HEK293 (cell line): ENCODE measurements around the gene LTC4S.

Experiments used
- CTCF ChIA-PET: fragments of 350-600 bp; formaldehyde crosslinking; extraction: SDS; loops from one replicate; lab custom pipeline; 2021; ENCODE audit warnings: antibody characterized with exemption; lab: Yijun Ruan, JAX
- POLR2A ChIA-PET: fragments of 300-600 bp; formaldehyde crosslinking; extraction: SDS; loops from one replicate; lab custom pipeline; 2020; ENCODE audit warnings: antibody characterized with exemption, inconsistent platforms; lab: Yijun Ruan, JAX
- H3K27ac ChIP-seq: fragments of 200-500 bp; sonication (Bioruptor generic); 2 replicates; pipeline ENCODE4 v1.5.1; 2014; ENCODE audit warnings: low read depth, low read length, control low read depth, inconsistent platforms; ENCODE audit errors: extremely low read depth
- H3K36me3 ChIP-seq, 2 experiments: fragments of 200-500 bp in 1 of 2; sonication (Bioruptor generic) in 1 of 2; 1 replicate in 1 of 2; 2 replicates in 1 of 2; pipeline ENCODE4 v1.5.1; 2014 to 2017; ENCODE audit warnings: inconsistent platforms in 2 of 2, low read length in 2 of 2; ENCODE audit not compliant: control insufficient read depth in 2 of 2, insufficient read depth in 1 of 2
- H3K4me1 ChIP-seq: fragments of 200-500 bp; sonication (Bioruptor generic); 2 replicates; pipeline ENCODE4 v1.5.1; 2014; ENCODE audit warnings: mild to moderate bottlenecking, low read length, inconsistent platforms; ENCODE audit not compliant: control insufficient read depth, insufficient read depth
- H3K4me3 ChIP-seq: 2 replicates; pipeline ENCODE4 v1.5.1; 2011; ENCODE audit warnings: low read depth, mild to moderate bottlenecking, control low read depth, low read length, moderate library complexity
- H3K9me3 ChIP-seq: fragments of 200-500 bp; sonication (Bioruptor generic); 2 replicates; pipeline ENCODE4 v1.5.1; 2014; ENCODE audit warnings: low read depth, low read length, inconsistent platforms; ENCODE audit not compliant: control insufficient read depth, insufficient read depth
- GLI2 ChIP-seq: fragments of 450-650 bp; formaldehyde crosslinking; IDR thresholded peaks from 2 replicates; pipeline ENCODE4; 2017; ENCODE audit warnings: missing biosample characterization, missing genetic modification characterization, low read depth, borderline replicate concordance
- GLI4 ChIP-seq: fragments of 450-650 bp; formaldehyde crosslinking; IDR thresholded peaks from 2 replicates; pipeline ENCODE4 v1.5.1; 2016; ENCODE audit warnings: missing biosample characterization, missing genetic modification characterization
- GLIS2 ChIP-seq: fragments of 450-650 bp; formaldehyde crosslinking; IDR thresholded peaks from 2 replicates; pipeline ENCODE4 v1.5.1; 2016; ENCODE audit warnings: missing biosample characterization, missing genetic modification characterization
- HOXD13 ChIP-seq: sonication (generic); formaldehyde crosslinking; IDR thresholded peaks from 2 replicates; pipeline ENCODE4 v1.8.0; 2022; ENCODE audit warnings: missing genetic modification reagents, borderline replicate concordance
- KLF16 ChIP-seq: fragments of 450-650 bp; formaldehyde crosslinking; IDR thresholded peaks from 2 replicates; pipeline ENCODE4 v1.5.1; 2017; ENCODE audit warnings: missing biosample characterization, missing genetic modification characterization
- KLF9 ChIP-seq: fragments of 450-650 bp; formaldehyde crosslinking; IDR thresholded peaks from 2 replicates; pipeline ENCODE4 v1.5.1; 2016; ENCODE audit warnings: missing biosample characterization, missing genetic modification characterization, low read depth
- PRDM10 ChIP-seq: fragments of 450-650 bp; formaldehyde crosslinking; IDR thresholded peaks from 2 replicates; pipeline ENCODE4 v1.5.1; 2016; ENCODE audit warnings: missing biosample characterization, missing genetic modification characterization
- RBAK ChIP-seq: fragments of 450-650 bp; formaldehyde crosslinking; IDR thresholded peaks from 2 replicates; pipeline ENCODE4 v1.5.1; 2016; ENCODE audit warnings: missing biosample characterization, missing genetic modification characterization
- SCRT2 ChIP-seq: fragments of 450-650 bp; formaldehyde crosslinking; IDR thresholded peaks from 2 replicates; pipeline ENCODE4 v1.5.1; 2016; ENCODE audit warnings: missing biosample characterization, missing genetic modification characterization
- SETDB1 ChIP-seq: IDR thresholded peaks from one replicate; pipeline ENCODE4 v1.6.1; 2017; ENCODE audit warnings: mild to moderate bottlenecking, low read length, moderate library complexity, mixed read lengths; ENCODE audit not compliant: insufficient read length
- SP2 ChIP-seq: fragments of 450-650 bp; formaldehyde crosslinking; IDR thresholded peaks from 2 replicates; pipeline ENCODE4 v1.5.1; 2016; ENCODE audit warnings: missing biosample characterization, missing genetic modification characterization
- ZEB2 ChIP-seq: fragments of 450-650 bp; formaldehyde crosslinking; IDR thresholded peaks from 2 replicates; pipeline ENCODE4 v1.5.1; 2016; ENCODE audit warnings: missing biosample characterization, missing genetic modification characterization
- ZFHX2 ChIP-seq: fragments of 450-650 bp; formaldehyde crosslinking; conservative IDR thresholded peaks from 2 replicates; pipeline ENCODE4 v1.5.1; 2016; ENCODE audit warnings: missing biosample characterization, missing genetic modification characterization
- ZFP69B ChIP-seq: fragments of 450-650 bp; formaldehyde crosslinking; IDR thresholded peaks from 2 replicates; pipeline ENCODE4 v1.5.1; 2016; ENCODE audit warnings: missing biosample characterization, missing genetic modification characterization
- ZNF10 ChIP-seq: fragments of 450-650 bp; formaldehyde crosslinking; IDR thresholded peaks from 2 replicates; pipeline ENCODE4 v1.5.1; 2017; ENCODE audit warnings: missing biosample characterization, missing genetic modification characterization
- ZNF132 ChIP-seq: fragments of 450-650 bp; formaldehyde crosslinking; IDR thresholded peaks from 2 replicates; pipeline ENCODE4 v1.5.1; 2017; ENCODE audit warnings: missing biosample characterization, missing genetic modification characterization, borderline replicate concordance
- ZNF2 ChIP-seq: fragments of 450-650 bp; formaldehyde crosslinking; IDR thresholded peaks from 2 replicates; pipeline ENCODE4 v1.5.1; 2016; ENCODE audit warnings: missing biosample characterization, missing genetic modification characterization
- ZNF223 ChIP-seq: fragments of 450-650 bp; formaldehyde crosslinking; IDR thresholded peaks from 2 replicates; pipeline ENCODE4 v1.5.1; 2016; ENCODE audit warnings: missing biosample characterization, missing genetic modification characterization
- ZNF23 ChIP-seq: fragments of 450-650 bp; formaldehyde crosslinking; IDR thresholded peaks from 2 replicates; pipeline ENCODE4 v1.5.1; 2016; ENCODE audit warnings: missing biosample characterization, missing genetic modification characterization, borderline replicate concordance
- ZNF341 ChIP-seq: fragments of 450-650 bp; formaldehyde crosslinking; IDR thresholded peaks from 2 replicates; pipeline ENCODE4; 2016; ENCODE audit warnings: low read depth, missing biosample characterization, missing genetic modification characterization
- ZNF423 ChIP-seq: fragments of 450-650 bp; formaldehyde crosslinking; IDR thresholded peaks from 2 replicates; pipeline ENCODE4 v1.5.1; 2016; ENCODE audit warnings: missing biosample characterization, missing genetic modification characterization
- ZNF555 ChIP-seq: fragments of 450-650 bp; formaldehyde crosslinking; conservative IDR thresholded peaks from 2 replicates; pipeline ENCODE4 v1.5.1; 2017; ENCODE audit warnings: missing biosample characterization, mild to moderate bottlenecking, missing genetic modification characterization, inconsistent platforms
- ZNF776 ChIP-seq: fragments of 450-650 bp; formaldehyde crosslinking; IDR thresholded peaks from 2 replicates; pipeline ENCODE4 v1.5.0; 2017; ENCODE audit warnings: missing biosample characterization, missing genetic modification characterization, borderline replicate concordance
- ZSCAN23 ChIP-seq: fragments of 450-650 bp; formaldehyde crosslinking; IDR thresholded peaks from 2 replicates; pipeline ENCODE4 v1.5.1; 2016; ENCODE audit warnings: missing biosample characterization, missing genetic modification characterization
- TF ChIP-seq, protein P1 (sequence below): fragments of 450-650 bp; formaldehyde crosslinking; IDR thresholded peaks from 2 replicates; pipeline ENCODE4 v1.5.1; 2016; ENCODE audit warnings: missing biosample characterization, missing genetic modification characterization
- TF ChIP-seq, protein P2 (sequence below): fragments of 450-650 bp; formaldehyde crosslinking; IDR thresholded peaks from 2 replicates; pipeline ENCODE4 v1.5.1; 2017; ENCODE audit warnings: missing biosample characterization, missing genetic modification characterization
- TF ChIP-seq, protein P3 (sequence below): fragments of 450-650 bp; formaldehyde crosslinking; IDR thresholded peaks from 2 replicates; pipeline ENCODE4 v1.5.1; 2016; ENCODE audit warnings: missing biosample characterization, missing genetic modification characterization
- TF ChIP-seq, protein P4 (sequence below): fragments of 450-650 bp; formaldehyde crosslinking; IDR thresholded peaks from 2 replicates; pipeline ENCODE4 v1.5.1; 2016; ENCODE audit warnings: missing biosample characterization, missing genetic modification characterization

Gene LTC4S, protein sequence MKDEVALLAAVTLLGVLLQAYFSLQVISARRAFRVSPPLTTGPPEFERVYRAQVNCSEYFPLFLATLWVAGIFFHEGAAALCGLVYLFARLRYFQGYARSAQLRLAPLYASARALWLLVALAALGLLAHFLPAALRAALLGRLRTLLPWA

DNA sequence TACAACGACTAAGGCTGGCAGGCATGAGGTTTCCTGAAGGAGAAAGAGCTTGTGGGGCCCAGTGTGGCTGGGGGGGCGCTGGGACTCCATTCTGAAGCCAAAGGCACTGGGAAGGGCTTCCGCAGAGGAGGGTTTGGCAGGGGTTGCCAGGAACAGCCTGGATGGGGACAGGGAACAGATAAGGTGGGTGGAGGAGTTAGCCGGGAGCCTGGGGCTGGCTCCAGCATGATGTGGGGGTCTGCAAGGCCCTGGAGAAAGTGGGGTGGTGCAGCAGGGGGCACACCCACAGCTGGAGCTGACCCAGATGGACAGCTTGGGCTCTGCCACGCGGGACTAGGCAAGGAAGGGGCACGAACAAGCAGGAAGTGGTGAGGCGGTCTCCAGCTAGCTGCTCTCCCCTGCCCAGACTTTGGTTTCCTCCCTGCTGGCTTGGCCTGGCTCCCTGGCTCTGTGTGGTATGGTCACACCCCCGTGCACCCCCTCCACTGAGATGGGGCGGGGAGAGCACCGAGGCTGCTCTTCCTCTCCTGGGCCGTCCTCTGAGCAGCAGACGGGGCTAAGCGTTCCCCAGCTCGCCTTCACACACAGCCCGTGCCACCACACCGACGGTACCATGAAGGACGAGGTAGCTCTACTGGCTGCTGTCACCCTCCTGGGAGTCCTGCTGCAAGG, at the start of gene LTC4S:
Gene LTC4S, plus strand, starts transcription at position 519 of the 672 bp plus-strand sequence. Its CDS starts 95 bp downstream, at position 614.
- CTCF ChIA-PET, result interaction anchor here (2.1 kb wide), 1 partner anchor 30 kb away, joined by 14 read pairs; no protein-coding TSS in a partner anchor
- POLR2A ChIA-PET, result interaction anchor here (1.0 kb wide), 1 partner anchor 27 kb away, joined by 3 read pairs; the partner anchor contains the start of gene SQSTM1
- TF ChIP-seq KLF9 (tag by site-specific recombination) (peak; percentile 39; the same call in 1 of the 2 replicates), SCRT2 (tag by site-specific recombination) (no peak), ZNF223 (tag by site-specific recombination) (no peak), RBAK (tag by site-specific recombination) (no peak), ZNF132 (tag by site-specific recombination) (no peak), KLF16 (tag by site-specific recombination) (no peak), GLIS2 (tag by site-specific recombination) (peak; percentile 31; the same call in 1 of the 2 replicates), PRDM10 (tag by site-specific recombination) (peak; percentile 87), ZEB2 (tag by site-specific recombination) (no peak), ZNF10 (tag by site-specific recombination) (no peak), ZNF341 (tag by site-specific recombination) (peak; percentile 85), ZFHX2 (tag by site-specific recombination) (0 out of 2 replicates have a peak, but pooled peaks have one; percentile 4), ZNF423 (tag by site-specific recombination) (no peak), ZNF555 (tag by site-specific recombination) (no peak), SETDB1 (no peak), ZFP69B (0 out of 2 replicates have a peak, but pooled peaks have one; percentile 16), ZSCAN23 (tag by site-specific recombination) (no peak), GLI4 (no peak), ZNF23 (no peak), SP2 (tag by site-specific recombination) (peak; percentile 54), ZNF776 (tag by site-specific recombination) (no peak), ZNF2 (tag by site-specific recombination) (no peak), GLI2 (tag by site-specific recombination) (no peak), HOXD13 (CRISPR knock-in tag) (no peak)
- TF ChIP-seq, protein P1, sequence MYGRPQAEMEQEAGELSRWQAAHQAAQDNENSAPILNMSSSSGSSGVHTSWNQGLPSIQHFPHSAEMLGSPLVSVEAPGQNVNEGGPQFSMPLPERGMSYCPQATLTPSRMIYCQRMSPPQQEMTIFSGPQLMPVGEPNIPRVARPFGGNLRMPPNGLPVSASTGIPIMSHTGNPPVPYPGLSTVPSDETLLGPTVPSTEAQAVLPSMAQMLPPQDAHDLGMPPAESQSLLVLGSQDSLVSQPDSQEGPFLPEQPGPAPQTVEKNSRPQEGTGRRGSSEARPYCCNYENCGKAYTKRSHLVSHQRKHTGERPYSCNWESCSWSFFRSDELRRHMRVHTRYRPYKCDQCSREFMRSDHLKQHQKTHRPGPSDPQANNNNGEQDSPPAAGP (tag by site-specific recombination), result 0 out of 2 replicates have a peak, but pooled peaks have one; percentile 9
- TF ChIP-seq, protein P2, sequence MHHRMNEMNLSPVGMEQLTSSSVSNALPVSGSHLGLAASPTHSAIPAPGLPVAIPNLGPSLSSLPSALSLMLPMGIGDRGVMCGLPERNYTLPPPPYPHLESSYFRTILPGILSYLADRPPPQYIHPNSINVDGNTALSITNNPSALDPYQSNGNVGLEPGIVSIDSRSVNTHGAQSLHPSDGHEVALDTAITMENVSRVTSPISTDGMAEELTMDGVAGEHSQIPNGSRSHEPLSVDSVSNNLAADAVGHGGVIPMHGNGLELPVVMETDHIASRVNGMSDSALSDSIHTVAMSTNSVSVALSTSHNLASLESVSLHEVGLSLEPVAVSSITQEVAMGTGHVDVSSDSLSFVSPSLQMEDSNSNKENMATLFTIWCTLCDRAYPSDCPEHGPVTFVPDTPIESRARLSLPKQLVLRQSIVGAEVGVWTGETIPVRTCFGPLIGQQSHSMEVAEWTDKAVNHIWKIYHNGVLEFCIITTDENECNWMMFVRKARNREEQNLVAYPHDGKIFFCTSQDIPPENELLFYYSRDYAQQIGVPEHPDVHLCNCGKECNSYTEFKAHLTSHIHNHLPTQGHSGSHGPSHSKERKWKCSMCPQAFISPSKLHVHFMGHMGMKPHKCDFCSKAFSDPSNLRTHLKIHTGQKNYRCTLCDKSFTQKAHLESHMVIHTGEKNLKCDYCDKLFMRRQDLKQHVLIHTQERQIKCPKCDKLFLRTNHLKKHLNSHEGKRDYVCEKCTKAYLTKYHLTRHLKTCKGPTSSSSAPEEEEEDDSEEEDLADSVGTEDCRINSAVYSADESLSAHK, result no peak
- TF ChIP-seq, protein P3, sequence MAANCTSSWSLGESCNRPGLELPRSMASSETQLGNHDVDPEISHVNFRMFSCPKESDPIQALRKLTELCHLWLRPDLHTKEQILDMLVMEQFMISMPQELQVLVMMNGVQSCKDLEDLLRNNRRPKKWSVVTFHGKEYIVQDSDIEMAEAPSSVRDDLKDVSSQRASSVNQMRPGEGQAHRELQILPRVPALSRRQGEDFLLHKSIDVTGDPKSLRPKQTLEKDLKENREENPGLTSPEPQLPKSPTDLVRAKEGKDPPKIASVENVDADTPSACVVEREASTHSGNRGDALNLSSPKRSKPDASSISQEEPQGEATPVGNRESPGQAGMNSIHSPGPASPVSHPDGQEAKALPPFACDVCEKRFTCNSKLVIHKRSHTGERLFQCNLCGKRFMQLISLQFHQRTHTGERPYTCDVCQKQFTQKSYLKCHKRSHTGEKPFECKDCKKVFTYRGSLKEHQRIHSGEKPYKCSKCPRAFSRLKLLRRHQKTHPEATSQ, result no peak
- TF ChIP-seq, protein P4, sequence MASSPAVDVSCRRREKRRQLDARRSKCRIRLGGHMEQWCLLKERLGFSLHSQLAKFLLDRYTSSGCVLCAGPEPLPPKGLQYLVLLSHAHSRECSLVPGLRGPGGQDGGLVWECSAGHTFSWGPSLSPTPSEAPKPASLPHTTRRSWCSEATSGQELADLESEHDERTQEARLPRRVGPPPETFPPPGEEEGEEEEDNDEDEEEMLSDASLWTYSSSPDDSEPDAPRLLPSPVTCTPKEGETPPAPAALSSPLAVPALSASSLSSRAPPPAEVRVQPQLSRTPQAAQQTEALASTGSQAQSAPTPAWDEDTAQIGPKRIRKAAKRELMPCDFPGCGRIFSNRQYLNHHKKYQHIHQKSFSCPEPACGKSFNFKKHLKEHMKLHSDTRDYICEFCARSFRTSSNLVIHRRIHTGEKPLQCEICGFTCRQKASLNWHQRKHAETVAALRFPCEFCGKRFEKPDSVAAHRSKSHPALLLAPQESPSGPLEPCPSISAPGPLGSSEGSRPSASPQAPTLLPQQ, result no peak

More for the DNA sequence above, at the start of gene LTC4S:
- Histone ChIP-seq H3K27ac (peak within 1 kb of the TSS; percentile 16; the same call in 1 of the 2 replicates), H3K4me1 (no peaks in the 10 kb centered on the region), H3K36me3 (peaks cover 0 to 20% of the 10 kb centered on the region in 2 experiments; a peak in 1 of 3 replicates), H3K9me3 (no peaks in the 10 kb centered on the region), H3K4me3 (no peak within 1 kb of the TSS)
